ENCODE measurements around the gene TMEM52. TPM values are rescaled to one million over a fixed set of nuclear protein-coding genes. Genes with fewer than 3 reads are reported as not detected.
A peak's percentile ranks its signal among the peaks of the same experiment; 100 is the strongest.

The TMEM52 gene
- total RNA-seq, 1 experiment from 2014 or later: 1.2 TPM

DNA sequence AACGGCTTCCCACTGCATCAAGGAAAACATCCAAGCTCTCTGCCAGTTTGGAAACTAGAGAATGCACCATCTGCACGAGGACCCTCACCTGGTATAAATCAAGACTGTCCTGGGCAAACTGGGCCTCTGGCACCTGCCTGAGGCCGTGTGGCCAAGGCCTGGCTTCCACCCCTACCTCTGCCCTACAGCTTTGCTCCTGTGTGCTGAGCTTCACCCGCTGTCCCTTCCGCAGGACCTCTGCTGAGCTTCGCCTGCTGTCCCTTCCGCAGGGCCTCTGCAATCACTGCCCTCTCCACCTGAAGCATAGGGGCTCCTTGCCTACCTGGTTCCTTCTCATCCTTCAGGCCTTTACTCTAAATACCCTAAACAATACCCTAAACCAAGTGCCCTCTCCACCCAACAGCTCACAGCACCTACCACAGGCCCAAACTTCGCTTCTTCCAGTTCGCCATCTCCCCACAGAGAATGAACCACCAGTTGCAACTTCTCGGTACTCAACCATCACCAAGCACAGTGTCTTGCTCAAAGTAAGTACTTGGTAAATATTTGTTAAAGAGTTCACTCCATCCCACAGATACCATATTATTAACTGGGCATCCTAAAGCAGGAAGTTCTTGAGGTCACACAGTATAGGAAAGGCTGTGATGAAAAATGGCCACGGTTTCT, 46.6 kb downstream of the TMEM52 start:
- Mint-ChIP-seq H3K4me1 (ENCODE audit: insufficient read depth, unreplicated experiment) (peaks cover 21% of the 10 kb centered on the region), H3K9me3 (ENCODE audit: unreplicated experiment) (no peaks in the 10 kb centered on the region), H3K27ac (ENCODE audit: low read depth, unreplicated experiment) (no peak overlapping the region), H3K36me3 (ENCODE audit: insufficient read depth, unreplicated experiment) (peaks cover 43% of the 10 kb centered on the region), H3K27me3 (ENCODE audit: insufficient read depth, unreplicated experiment) (no peaks in the 10 kb centered on the region), H3K4me3 (ENCODE audit: unreplicated experiment) (no peak overlapping the region)
- intact Hi-C loops (cut with micrococcal nuclease): no loop called here
- no peak for DNase-seq (ENCODE audit: unreplicated experiment)
- TF ChIP-seq, protein P1, sequence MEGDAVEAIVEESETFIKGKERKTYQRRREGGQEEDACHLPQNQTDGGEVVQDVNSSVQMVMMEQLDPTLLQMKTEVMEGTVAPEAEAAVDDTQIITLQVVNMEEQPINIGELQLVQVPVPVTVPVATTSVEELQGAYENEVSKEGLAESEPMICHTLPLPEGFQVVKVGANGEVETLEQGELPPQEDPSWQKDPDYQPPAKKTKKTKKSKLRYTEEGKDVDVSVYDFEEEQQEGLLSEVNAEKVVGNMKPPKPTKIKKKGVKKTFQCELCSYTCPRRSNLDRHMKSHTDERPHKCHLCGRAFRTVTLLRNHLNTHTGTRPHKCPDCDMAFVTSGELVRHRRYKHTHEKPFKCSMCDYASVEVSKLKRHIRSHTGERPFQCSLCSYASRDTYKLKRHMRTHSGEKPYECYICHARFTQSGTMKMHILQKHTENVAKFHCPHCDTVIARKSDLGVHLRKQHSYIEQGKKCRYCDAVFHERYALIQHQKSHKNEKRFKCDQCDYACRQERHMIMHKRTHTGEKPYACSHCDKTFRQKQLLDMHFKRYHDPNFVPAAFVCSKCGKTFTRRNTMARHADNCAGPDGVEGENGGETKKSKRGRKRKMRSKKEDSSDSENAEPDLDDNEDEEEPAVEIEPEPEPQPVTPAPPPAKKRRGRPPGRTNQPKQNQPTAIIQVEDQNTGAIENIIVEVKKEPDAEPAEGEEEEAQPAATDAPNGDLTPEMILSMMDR (IDR thresholded peaks at IDR 0.05; ENCODE audit: unreplicated experiment): no peak
- POLR2A ChIA-PET: interaction anchor here (0.7 kb wide), 1 partner anchor 37 kb away, joined by 3 read pairs; no protein-coding TSS in a partner anchor
- CTCF ChIA-PET: interaction anchor here (1.8 kb wide), 1 partner anchor 34 kb away, joined by 7 read pairs; no protein-coding TSS in a partner anchor
- no TSS peak for BruUV-seq (replicated peaks)

- BruUV-seq (replicated peaks): no TSS peak
- intact Hi-C loops (cut with micrococcal nuclease): no loop called here
- TF ChIP-seq, protein P1 (IDR thresholded peaks at IDR 0.05; ENCODE audit: unreplicated experiment): no peak
- Mint-ChIP-seq H3K4me1 (ENCODE audit: insufficient read depth, unreplicated experiment) (peaks cover 13% of the 10 kb centered on the region), H3K36me3 (ENCODE audit: insufficient read depth, unreplicated experiment) (peaks cover 24% of the 10 kb centered on the region), H3K4me3 (ENCODE audit: unreplicated experiment) (no peak overlapping the region), H3K27me3 (ENCODE audit: insufficient read depth, unreplicated experiment) (no peaks in the 10 kb centered on the region), H3K9me3 (ENCODE audit: unreplicated experiment) (no peaks in the 10 kb centered on the region), H3K27ac (ENCODE audit: low read depth, unreplicated experiment) (peak overlapping the region; percentile 9)
- ChIA-PET POLR2A (interaction anchor here (0.8 to 1.0 kb wide), 2 partner anchors 11 to 20 kb away, joined by 4 to 6 read pairs; no protein-coding TSS in a partner anchor), CTCF (interaction anchor here (0.7 to 0.8 kb wide), 2 partner anchors 18 to 29 kb away, joined by 3 read pairs; no protein-coding TSS in a partner anchor)
- no peak for DNase-seq (ENCODE audit: unreplicated experiment)
Observed at GRCh38 chr1:1869469-1869868, 49.6 kb downstream of the TMEM52 start.

Other genes with a start within 250 kb of the TMEM52 start
- 35.4 and 38.1 TPM in 2 replicates for gene SLC35E2B, start 226.5 kb downstream of the TMEM52 start, total RNA-seq (2022)
- 43.8 and 54.0 TPM in 2 replicates for gene CDK11A, start 194.9 kb downstream of the TMEM52 start, total RNA-seq (2022)
- gene NADK, start 140.8 kb downstream of the TMEM52 start, total RNA-seq (2022): 106 and 107 TPM in 2 replicates
- gene GNB1, start 28.2 kb downstream of the TMEM52 start, total RNA-seq (2022): 426 and 430 TPM in 2 replicates
- 1.7 and 2.8 TPM in 2 replicates for gene CALML6, start 4.0 kb downstream of the TMEM52 start, total RNA-seq (2022)
- gene CFAP74, start 84.5 kb upstream of the TMEM52 start, total RNA-seq (2022): not detected in 2 replicates
- not detected in 2 replicates for gene GABRD, start 100.1 kb upstream of the TMEM52 start, total RNA-seq (2022)
- gene PRKCZ, start 131.1 kb upstream of the TMEM52 start, total RNA-seq (2022): 20.3 and 24.9 TPM in 2 replicates

Data from MCF 10A (cell line).